NCI-H1417 treated with DMSO at 0.1 percent for 48 hours (cell line): ENCODE measurements around the gene UBE2D1.
"Not testable (repeated sequence)": the region's sequence is repeated elsewhere in the genome, so short reads cannot be mapped to it uniquely, and the experiment has no call there.

ENCODE experiments used
- DNase-seq: peaks from one replicate; lab custom pipeline; 2025; lab: John Stamatoyannopoulos, UW

The UBE2D1 gene

GRCh38 chr10:58384095-58384494, 49.3 kb downstream of the UBE2D1 start:
- no peak for DNase-seq

GRCh38 chr10:58384544-58384998, 49.8 kb downstream of the UBE2D1 start:
- DNase-seq: no peak

- DNase-seq: peak; percentile 57
Observed at GRCh38 chr10:58384999-58385783, 50.4 kb downstream of the UBE2D1 start, which contains the start of gene TFAM. TSS of gene TFAM (plus strand) at chr10:58385410. CDS start at chr10:58385548, 138 bp downstream.

- no peak for DNase-seq
Observed at GRCh38 chr10:58385784-58386112, 50.9 kb downstream of the UBE2D1 start.

- DNase-seq: no peak
Observed at GRCh38 chr10:58389024-58389423, 54.2 kb downstream of the UBE2D1 start.

DNA sequence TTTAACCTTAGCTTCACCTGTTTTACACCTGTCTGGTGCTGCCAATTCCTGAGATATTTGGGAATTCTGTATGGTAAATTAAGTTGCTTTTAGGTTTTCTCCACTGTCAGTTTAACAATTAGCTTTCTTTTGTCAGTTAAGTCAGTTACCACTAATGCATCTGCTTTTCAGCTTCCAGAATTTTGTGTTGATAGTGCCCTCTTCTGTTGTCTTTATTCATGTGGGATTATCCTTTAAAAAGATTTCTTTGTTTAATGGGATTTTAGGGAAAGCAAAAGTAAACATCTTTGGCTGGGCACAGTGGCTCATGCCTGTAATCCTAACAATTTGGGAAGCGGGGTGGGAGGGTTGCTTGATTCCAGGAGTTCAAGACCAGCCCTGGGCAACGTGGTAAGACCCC, 58.5 kb downstream of the UBE2D1 start:
- DNase-seq: no peak

DNA sequence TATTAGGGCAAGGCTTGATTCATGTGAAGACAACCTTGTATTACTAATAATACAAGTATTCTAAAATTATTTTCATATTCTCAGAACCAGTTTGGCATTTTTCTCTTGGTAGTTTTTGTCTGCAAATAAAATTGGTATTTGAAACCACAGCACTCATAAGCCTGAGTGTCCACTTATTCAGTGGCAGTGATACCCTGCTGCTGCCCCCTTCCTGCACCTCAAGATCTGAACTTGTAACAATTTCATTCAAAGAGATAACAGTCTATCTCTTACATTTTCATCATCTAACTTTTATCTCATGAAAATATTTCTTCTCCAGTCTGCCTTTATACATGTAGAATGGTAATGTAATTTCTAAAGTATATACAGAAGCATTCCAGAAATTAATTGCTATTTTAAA, 59.7 kb downstream of the UBE2D1 start:
- DNase-seq: no peak

DNA sequence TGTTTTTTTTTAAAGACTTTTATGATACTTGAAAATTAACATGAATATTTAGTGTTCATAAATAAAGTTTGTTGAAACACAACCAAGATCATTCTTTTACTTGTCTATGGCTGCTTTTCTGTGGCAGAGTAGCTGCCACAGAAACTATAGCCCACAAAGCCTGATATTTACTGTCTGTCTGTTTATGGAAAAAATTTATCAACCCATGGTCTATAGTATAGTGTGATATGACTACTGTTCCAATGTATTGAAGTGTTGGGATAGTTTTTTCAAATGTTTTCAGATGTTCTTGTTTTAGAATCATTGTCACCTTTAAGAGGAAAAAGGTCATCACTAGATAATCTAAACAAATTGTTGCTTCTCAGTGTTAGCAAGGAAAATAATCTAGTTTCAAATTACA, 61.3 kb downstream of the UBE2D1 start:
- DNase-seq: no peak

DNA sequence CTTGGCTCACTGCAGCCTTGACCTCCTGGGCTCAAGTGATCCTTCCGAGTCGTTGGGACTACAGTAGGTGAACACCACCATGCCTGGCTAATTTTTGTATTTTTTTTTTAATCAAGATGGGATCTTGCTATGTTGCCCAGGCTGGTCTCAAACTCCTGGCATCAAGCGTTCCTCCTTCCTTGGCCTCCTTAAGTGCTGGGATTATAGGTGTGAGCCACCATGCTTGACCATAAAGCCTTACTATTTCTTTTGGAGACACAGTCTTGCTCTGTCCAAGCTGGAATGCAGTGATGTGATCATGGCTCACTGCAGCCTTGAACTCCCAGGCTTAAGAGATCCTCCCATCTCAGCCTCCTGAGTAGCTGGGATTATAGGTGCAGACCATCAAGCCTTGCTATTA, 63.0 kb downstream of the UBE2D1 start:
- no peak for DNase-seq

GRCh38 chr10:58399410-58399809, 64.6 kb downstream of the UBE2D1 start:
- DNase-seq: no peak

DNA sequence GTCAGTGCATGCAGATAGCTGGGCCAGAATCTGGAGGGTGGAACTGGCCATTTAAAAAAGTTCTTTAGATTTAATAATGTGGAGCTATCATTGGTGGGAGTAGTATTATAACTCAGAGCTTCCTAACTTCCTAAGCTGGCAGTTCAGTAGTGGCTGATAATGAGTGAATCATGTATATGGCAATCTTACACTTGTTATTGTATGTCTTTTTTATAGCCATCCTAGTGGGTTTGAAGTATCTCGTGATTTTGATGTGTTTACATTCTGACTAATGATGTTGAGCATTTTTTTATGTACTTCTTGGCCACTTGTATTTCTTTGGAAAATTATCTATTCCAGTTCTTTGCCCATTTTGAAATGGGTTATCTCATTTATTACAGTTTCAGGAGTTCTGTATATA, 65.8 kb downstream of the UBE2D1 start:
- DNase-seq: no peak

DNA sequence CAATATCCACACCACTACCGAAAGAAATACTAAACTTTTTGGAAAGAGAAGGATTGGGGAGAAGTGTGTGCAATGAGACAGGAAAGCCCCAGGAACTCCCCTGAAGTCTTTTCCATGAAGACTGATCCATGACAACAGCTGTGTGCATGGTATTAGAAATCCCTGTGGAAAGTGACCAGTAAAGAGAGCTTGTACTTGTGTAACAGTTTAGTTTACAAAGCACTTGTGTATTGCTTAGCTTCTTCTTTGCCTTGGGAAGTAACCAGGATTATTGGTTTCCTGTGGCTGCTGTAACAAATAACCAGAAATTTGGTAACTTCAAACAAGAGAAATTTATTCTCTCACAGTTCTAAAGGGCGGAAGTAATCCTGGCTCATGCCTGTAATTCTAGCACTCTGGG, 69.2 kb downstream of the UBE2D1 start:
- no peak for DNase-seq

DNA sequence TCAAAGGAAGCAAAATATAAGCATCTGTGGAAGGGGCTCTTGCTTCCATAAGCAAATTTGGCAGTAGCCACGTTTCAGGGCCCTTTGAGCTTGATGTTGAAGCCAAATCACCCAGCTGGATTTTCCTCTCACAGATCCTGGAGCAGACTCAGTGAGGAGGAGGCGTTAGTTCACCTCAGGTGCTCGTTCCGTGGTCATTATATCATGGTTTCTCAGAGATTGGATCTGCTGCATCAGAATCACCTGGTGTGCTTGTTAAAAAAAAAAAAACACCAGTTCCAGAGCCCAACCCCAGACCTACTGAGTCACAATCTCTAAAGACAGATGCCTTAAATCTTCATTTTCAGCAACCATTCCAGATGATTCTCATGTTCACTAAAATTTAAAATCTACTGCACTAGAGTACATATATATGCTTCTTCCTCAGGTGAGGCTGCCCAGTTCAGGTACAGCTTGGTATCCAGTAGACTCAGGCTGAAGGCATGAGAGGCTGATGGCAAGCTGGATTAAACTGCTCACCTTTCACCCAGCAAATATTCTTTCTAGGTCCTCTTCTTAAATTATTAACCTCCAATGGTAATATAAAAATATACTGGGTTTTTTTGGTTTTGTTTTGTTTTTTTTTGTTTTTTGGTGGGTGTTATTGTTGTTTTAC, 75.3 kb downstream of the UBE2D1 start:
- no peak for DNase-seq

GRCh38 chr10:58412502-58412961, 77.7 kb downstream of the UBE2D1 start:
- no peak for DNase-seq

DNA sequence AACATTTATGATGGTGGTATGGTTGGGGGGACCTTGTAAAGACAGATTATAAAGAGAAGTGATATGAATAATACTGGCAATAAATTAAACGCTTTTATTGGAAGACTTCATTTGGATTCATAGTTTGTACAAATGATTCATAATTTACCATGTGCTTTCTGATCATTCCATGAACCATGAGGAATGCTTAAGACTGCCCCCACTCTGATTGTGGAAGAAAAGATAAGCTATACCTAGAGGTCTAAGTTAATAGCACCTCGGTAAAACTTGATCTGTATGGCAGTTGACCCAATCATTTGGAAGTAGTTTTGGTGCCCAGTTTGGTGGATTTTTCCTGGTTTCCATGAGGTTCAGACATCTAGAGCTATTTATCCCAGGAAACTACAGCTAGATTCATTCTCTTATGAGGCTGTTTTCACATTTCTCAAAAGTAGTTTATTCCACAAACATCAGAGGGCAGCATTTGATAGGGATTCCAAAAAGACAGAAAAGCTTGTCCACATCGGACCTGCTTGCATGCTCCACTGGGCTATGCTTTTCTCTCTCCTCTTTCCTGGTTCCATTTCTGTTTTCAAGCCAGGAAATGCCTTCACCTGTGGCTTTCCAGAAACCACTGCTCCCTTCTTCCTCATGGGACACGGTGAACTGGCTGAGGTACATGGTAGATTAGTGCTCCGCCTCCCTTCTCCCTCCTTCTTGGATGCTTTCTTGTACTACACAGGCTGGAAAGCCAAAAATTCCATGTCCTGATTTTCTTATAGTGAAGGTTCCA, 79.7 kb downstream of the UBE2D1 start:
- DNase-seq: no peak

DNA sequence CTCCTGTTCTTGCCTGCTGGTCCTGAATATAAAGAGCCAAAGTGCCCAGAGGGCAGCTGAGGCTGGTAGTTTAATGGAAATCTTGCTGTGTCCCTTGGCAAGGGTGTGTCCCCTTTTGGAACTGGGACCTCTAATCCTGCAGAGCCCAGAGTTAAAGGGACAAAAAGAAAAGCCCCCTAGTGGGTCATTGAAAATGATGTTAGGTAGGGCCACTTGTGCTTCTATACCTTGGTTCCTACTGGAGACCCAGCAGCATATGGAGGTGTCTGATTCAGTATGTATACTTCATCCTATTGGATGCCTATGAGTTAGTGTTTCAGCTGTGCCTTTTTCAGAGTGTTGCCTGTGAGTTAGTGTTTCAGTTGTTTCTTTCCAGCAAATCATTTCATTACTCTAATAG, 81.0 kb downstream of the UBE2D1 start:
- no peak for DNase-seq

- not testable (repeated sequence) for DNase-seq
Observed at GRCh38 chr10:58417902-58418301, 83.1 kb downstream of the UBE2D1 start.
